Endothelial cell of hepatic sinusoid (primary cell): ENCODE results near the gene DLK2.
"Not testable (repeated sequence)": the region's sequence is repeated elsewhere in the genome, so short reads cannot be mapped to it uniquely, and the experiment has no call there.

Source experiments
- in situ Hi-C: cut with HindIII; loops from 2 replicates; pipeline ENCODE4 v1.10.0; 2017; ENCODE audit warnings: low sequenced_read_pairs

Gene DLK2

GRCh38 chr6:43488667-43489276 lies 33.4 kb upstream of the DLK2 start:
- in situ Hi-C loops, result no loop called here

DNA sequence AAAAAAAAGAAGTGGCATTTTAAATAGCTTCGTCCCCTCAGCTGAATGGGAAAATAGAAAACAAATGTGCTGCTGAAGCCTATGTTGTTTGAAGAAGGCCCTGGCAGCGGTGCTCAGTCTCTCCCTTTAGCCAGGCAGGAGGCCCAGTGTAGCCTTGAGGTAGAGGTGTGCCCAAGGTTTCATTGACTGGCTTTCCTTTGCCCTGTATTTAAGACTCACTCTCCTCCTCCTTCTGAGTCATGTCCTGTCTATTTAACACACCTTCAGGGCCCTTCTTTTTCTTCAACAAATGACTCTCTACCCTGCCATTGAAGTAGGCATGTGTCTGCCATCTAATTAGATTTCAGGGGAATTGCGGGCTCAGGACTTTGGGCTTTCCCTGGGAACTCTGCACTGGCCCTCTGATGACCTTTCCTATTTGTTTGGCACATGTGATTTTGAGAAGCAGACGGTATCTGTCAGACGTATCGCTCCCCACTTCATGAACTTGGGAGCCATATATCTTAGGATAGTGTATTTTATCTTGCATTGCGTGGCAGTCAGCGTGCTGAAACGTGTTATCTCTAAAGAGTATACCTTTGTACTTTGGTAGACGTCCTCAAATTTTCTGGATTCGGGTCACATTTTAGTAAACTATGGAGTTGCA lies 26.4 kb upstream of the DLK2 start:
- in situ Hi-C loops, result no loop called here

DNA sequence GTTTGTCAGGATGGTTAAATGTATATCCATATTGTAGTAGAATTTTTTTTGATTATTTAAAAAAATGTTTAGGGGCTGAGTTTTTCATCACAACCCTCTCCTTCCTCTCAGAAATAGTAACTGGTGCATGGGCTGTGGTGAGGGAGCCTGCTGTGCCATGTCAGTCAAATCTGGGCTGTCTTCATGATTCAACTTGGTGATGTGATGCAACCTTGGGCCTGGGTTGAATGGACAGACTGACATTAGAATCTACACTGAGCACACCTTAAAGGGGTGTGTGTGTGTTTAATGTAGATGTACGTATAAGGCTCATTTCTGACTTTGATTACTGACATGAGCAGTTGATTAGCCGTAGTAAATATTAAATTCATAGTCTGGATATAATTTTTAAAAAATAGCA lies 25.7 kb upstream of the DLK2 start:
- in situ Hi-C loops, result no loop called here

GRCh38 chr6:43478008-43478372 lies 22.6 kb upstream of the DLK2 start:
- in situ Hi-C loops, result no loop called here

DNA sequence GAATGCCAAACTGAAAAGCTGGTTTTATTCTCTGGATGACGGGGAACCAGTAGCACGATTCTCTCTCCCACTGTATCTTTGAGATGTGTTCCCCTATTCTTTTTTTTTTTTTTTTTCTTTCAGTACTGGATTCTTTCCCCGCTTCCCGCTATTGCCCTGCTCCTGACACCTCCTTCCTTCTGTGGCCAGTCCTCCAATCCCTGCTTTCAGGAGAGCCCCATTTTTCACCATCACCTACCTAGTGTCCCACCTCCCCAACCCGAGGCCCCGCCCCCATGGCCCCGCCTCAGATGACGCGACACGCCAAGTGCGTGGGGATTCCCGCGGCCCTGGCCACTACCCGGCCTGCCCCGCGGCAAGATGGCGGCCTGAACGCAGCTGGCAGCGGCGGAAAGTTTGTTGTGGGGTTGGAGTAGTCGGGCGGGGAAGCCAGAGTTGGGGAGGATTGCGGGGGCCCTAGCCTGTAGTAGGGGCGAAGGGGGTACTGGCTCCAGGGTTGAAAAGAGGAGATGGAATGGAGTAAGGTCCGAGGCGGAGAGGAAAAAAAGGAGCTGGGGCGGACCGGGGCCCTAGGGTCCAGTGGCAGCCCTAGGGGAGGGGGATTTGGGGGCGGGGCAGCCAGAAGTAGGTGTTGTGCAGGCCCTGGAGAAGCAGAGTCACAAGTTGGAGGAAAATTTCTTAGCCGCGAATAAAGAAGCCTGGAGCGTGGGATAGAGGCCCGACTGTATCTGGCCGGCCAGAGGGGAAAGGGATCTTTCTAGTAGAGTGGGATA lies 22.1 kb upstream of the DLK2 start, which contains the start of gene TJAP1:
TJAP1 (plus strand) TSS at position 336 of the 773 bp plus-strand sequence. CDS start 21,432 bp downstream, outside the sequence.
- in situ Hi-C loops, result no loop called here

DNA sequence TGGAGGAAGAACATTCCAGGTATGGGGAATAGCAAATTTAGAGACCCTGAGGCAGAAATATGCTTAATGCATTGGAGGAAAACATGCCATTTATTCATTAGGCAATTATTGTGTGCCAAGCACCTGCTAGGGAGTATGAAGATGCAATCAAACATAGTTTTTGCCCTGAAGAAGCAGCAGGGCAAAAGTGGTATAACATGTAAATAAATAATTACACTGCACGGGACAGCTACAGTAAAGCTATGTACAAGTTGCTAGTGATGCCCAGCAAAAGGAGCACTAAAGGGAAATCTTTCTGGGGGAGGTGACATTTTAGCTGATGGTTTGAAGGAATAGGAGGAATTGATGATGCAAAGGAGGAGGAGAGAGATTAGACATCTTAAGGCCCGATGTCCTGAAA lies 21.4 kb upstream of the DLK2 start:
- in situ Hi-C loops, result no loop called here

DNA sequence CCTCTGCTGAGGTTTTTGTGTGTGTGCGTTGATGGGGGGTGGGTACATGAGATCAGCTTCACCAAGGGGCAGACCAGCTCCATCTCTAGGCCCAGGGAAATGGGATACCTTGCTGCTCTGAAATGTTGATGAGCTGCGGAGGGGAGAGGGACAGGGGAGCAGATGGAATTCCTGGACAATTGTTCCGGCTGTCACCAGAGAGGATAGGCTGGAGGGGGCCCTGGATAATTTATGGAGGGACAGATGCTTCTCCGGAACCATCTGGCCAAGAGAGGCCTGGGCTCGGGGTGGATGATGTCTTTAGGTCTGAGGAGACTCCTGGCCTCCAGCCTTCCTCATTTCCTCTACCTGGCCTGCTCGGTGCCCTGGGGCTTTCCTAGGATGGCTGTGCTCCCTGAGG lies 20.2 kb upstream of the DLK2 start:
- in situ Hi-C loops, result no loop called here

- in situ Hi-C loops, result no loop called here
Measured at GRCh38 chr6:43472515-43472914, 17.2 kb upstream of the DLK2 start.

DNA sequence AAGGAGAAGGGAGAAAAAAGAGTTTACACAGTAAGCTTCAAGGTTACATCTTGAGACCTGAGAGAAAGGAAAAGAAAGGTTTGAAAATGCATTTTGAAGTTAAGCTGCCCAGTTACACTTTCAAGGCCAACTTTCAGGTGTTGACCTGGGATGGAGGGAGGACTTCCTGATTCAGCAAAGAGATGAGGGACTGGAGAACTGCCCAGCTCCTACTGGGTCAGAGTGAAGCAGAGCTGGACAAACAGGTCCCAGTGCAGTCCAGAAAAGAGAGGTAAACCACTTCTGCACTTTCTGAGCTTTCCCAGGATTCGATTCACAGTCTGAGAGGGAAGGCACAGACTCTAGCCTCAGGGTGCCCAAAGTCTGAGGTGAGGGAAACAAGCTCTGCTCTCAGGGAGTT lies 16.1 kb upstream of the DLK2 start:
- in situ Hi-C loops, result no loop called here

DNA sequence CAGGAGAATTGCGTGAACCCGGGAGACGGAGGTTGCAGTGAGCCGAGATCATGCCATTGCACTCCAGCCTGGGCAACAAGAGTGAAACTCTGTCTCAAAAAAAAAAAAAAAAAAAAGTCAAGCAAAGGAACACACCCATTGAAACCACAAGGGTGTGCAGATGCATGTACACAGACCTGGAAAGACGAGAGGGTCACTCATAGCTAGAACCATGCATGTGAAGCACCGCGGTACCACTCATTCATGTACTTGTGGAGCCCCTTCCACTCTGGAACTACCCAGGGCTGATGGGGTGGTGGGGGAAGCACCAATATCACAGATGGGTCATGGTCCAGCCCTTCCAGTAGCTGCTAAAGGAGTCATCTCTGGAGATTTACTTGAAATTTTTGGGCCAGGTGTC lies 14.6 kb upstream of the DLK2 start:
- in situ Hi-C loops, result no loop called here

DNA sequence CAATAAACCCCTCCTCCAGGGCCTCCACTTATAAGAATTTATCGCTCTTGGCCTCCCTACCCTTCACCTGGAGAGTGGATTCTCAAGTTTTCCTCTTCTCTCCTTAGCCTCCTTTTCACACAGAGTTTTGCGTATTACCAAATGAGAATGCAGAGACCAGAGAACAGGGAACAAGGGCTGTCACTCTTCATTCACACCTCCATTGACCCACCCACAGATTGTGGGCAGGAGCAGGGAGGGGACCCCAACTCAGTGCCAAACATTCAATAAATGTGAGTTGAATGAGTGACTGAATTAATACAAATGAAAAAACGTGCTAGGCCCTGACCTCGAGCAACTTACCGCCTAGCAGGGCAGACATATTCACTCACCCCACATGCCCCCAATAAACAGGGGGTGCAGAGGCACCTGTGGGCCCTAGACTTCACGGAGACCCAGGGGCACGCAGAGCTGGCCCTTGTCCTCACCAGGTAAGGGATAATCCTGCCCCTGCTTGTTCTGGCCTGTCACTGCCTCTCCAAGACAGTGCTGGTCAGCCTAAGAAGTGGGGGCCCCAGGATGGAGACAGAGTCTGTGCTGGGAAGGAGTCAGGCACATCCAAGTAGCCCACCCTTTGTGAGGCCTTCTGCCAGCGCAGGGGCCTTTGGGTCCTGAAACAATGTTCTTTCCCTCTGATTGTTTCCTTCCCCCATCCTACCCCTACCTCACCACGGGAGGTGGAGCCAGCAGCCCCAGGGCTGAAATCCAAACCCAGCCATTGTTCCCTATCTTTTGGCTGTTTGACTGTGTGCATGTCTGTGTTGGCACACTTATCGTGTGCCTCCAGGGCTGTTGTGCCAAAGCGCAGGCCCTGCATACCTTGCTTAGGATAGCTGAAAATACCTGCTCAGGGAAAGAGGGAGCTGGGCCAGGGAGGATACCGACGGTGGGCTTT lies 13.7 kb upstream of the DLK2 start:
- in situ Hi-C loops, result no loop called here

DNA sequence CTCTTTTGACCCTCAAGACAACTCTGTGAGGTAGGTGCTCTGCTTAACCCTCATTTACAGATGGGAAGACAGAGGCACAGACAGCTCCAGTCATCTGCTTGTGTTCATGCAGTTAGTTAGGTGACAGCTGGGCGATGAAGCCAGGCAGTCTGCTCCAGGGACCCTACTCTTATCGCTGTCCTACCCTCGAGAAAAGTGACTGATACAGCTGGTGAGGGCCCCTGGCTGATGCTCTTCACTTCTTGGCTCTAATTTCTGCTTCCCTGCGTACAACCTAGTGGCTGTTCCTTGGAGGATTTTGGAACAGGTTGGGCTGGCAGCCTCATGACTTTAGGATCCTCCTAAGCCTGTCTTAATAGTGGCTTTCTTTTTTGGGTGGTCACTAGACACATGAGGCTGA lies 12.9 kb upstream of the DLK2 start:
- in situ Hi-C loops, result no loop called here

DNA sequence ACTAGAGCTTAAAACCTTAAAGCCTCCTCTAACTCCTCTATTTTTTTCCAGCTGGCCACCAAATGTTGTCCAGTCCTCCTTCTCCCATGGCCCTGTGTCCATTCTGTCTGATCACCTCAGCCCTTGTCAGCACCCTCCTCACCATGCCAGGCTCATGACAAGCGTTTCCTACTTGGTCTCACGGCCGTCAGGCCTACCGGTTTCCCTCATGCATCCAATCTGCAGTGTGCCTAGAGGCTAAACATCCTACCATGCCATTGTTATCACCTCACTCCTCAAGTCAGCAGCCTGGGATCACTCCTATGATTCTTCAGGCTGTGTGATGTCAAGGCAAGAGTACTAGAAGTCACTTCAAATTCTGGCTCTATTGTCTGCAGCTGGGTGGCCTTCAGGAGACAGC lies 12.4 kb upstream of the DLK2 start:
- in situ Hi-C loops, result no loop called here

GRCh38 chr6:43467265-43467664 lies 11.9 kb upstream of the DLK2 start:
- in situ Hi-C loops, result not testable (repeated sequence)

GRCh38 chr6:43465948-43466347 lies 10.6 kb upstream of the DLK2 start:
- in situ Hi-C loops, result no loop called here

DNA sequence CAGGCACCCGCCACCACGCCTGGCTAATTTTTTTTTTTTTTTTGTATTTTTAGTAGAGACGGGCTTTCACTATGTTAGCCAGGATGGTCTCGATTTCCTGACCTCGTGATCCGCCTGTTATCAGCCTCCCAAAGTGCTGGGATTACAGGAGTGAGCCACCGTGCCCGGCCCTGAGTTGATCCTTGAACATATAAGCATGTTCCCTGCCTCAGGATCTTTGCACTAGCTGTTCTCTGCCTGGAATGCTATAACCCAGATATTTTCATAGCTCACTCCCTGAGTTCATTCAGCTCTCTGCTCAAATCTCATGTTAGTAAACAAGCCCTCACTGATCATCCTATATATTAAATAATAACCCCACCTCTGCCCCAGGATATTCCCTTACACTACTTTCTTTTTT lies 9.0 kb upstream of the DLK2 start:
- in situ Hi-C loops, result loop anchor here (5.0 kb wide), 1 partner anchor 58 kb away; no protein-coding TSS in a partner anchor

- in situ Hi-C loops, result loop anchor here (5.0 kb wide), 1 partner anchor 60 kb away; no protein-coding TSS in a partner anchor
Measured at GRCh38 chr6:43461936-43462335, 6.6 kb upstream of the DLK2 start.

DNA sequence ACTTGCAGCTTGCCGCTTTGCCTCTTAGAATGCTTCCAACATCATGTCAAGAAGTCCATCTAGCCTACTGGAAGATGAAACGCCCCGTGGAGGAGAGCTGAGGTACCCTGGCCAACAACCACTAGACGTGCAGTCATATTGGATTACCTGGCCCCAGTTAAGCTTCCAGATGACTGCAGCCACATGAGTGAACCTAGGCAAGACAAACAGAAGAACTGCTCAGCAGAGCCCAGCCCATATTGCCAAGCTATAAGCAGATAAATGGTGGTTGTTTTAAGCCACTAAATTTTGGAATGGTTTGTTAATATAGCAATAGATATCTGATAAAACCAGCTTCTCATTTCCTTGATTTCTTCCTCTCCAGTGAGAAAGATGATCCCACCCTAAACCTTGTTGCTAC lies 4.7 kb upstream of the DLK2 start:
- in situ Hi-C loops, result loop anchor here (5.0 kb wide), 1 partner anchor 62 kb away; no protein-coding TSS in a partner anchor

GRCh38 chr6:43459535-43459934 lies 4.2 kb upstream of the DLK2 start:
- in situ Hi-C loops, result no loop called here

- in situ Hi-C loops, result not testable (repeated sequence)
Measured at GRCh38 chr6:43458154-43458553, 2.8 kb upstream of the DLK2 start.

GRCh38 chr6:43457643-43458042 lies 2.3 kb upstream of the DLK2 start:
- in situ Hi-C loops, result no loop called here
